ENCODE results near the gene TTLL1.

The TTLL1 gene

GRCh38 chr22:43101306-43101705, 12.1 kb upstream of the TTLL1 start:
- H3K4me3 ChIP-seq (ENCODE audit: control insufficient read depth, low read depth, low read length) = no peak overlapping the region
- no peak for DNase-seq (ENCODE audit: low read depth)
- no peak for TF ChIP-seq CTCF (conservative IDR thresholded peaks at IDR 0.05; ENCODE audit: control insufficient read depth, insufficient read depth, low read depth, low read length)

DNA sequence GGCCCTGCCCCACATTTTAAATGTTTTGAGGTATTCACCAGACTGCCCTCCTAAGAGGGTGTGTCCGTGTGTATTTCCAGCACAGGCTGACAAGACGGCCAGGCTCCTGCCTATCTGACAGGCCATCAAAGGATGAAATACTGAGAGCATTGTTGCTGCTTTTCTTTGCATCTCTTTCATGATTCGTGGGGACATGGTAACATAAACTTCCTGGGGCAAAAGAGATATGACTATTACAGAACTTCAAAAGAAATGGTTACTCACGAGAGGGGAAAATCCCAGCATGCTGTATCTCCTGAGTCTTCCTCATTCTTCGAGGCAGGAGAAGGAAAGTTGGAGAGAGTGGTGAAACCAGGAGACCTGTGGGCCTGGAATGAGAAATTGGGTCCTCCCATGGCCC, 11.0 kb upstream of the TTLL1 start:
- no peak for DNase-seq (ENCODE audit: low read depth)
- H3K4me3 ChIP-seq (ENCODE audit: control insufficient read depth, low read depth, low read length) = no peak overlapping the region
- no peak for TF ChIP-seq CTCF (conservative IDR thresholded peaks at IDR 0.05; ENCODE audit: control insufficient read depth, insufficient read depth, low read depth, low read length)

DNA sequence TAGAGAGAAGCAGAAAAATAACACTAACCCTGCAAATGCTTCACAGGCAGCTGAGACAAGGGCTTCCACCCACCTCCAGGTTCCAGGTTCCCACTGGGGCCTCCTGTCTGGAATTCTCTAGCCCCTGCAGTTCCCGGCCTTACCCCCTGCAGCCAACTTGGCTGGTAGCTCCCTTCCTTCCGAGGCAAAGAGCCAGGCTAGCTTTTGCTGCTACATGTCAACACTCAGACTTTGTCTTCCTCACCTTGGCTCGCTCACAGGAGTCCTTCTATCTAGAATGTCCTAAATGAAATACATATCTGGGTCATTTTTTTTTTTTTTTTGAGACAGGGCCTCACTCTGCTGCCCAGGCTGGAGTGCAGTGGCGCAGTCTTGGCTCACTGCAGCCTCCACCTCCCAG, 9.9 kb upstream of the TTLL1 start:
- H3K4me3 ChIP-seq (ENCODE audit: control insufficient read depth, low read depth, low read length) = no peak overlapping the region
- no peak for TF ChIP-seq CTCF (conservative IDR thresholded peaks at IDR 0.05; ENCODE audit: control insufficient read depth, insufficient read depth, low read depth, low read length)
- no peak for DNase-seq (ENCODE audit: low read depth)

DNA sequence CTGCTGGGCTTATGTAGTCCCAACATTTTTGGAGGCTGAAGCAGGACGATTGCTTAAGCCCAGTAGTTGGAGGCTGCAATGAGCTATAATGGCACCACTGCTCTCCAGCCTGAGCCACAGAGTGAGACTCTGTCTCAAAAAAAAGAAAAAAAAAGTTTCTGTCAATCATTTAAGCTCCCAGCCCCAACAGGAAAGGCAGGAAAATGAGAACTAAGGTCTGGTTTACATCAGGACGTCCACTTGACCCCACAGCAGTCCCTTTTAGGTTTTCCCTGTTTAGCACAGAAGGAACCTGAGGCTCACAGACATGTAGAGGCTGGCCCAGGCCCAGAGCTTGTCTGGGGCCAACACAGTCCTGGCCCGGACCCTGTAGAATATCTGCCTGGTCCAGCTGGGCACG, 9.2 kb upstream of the TTLL1 start:
- DNase-seq (ENCODE audit: low read depth) = no peak
- TF ChIP-seq CTCF (conservative IDR thresholded peaks at IDR 0.05; ENCODE audit: control insufficient read depth, insufficient read depth, low read depth, low read length) = no peak
- H3K4me3 ChIP-seq (ENCODE audit: control insufficient read depth, low read depth, low read length) = no peak overlapping the region

DNA sequence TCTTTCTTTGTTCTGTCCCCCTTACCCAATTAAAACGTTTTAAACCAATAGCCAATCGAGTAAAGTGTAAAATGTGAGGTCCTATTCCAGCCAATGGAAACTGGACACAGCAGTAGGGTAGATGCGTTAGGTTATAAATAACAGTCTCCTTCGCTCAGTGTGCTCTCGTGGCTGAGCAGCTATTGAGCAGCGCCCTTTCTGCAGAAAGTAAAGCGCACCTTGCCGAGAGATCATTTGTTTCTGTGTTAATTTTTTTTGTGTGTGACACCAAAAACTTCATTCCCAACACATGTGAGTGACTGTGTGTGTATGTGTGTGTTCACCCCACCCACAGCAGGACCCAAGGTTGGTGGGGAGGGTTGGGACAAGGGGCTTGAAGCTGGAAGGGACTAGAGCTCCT, 7.2 kb upstream of the TTLL1 start:
- H3K4me3 ChIP-seq (ENCODE audit: control insufficient read depth, low read depth, low read length) = no peak overlapping the region
- TF ChIP-seq CTCF (conservative IDR thresholded peaks at IDR 0.05; ENCODE audit: control insufficient read depth, insufficient read depth, low read depth, low read length) = no peak
- no peak for DNase-seq (ENCODE audit: low read depth)

GRCh38 chr22:43094551-43094950, 5.4 kb upstream of the TTLL1 start:
- TF ChIP-seq CTCF (conservative IDR thresholded peaks at IDR 0.05; ENCODE audit: control insufficient read depth, insufficient read depth, low read depth, low read length) = no peak
- no peak overlapping the region for H3K4me3 ChIP-seq (ENCODE audit: control insufficient read depth, low read depth, low read length)
- no peak for DNase-seq (ENCODE audit: low read depth)

DNA sequence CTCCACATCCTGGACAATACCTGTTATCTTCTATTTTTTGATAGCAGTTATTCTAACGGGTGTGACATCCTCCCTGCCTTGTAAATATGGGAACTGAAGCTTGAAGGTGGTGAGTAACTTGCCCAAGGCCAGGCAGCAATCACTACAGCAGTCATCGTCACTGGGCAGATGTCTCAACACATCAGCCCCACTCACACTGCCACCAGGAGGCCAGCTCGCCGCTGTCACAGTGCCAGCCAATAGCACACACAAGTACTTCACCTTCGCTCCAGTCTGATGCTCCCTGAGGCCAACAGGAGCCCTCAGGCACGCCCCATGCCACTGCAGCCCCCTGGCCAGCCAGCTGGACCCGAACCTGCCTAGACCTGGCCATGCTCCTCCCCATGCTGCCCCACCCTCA, 4.9 kb upstream of the TTLL1 start:
- no peak for TF ChIP-seq CTCF (conservative IDR thresholded peaks at IDR 0.05; ENCODE audit: control insufficient read depth, insufficient read depth, low read depth, low read length)
- H3K4me3 ChIP-seq (ENCODE audit: control insufficient read depth, low read depth, low read length) = no peak overlapping the region
- DNase-seq (ENCODE audit: low read depth) = no peak
